GM23338 (cell line): ENCODE data around the gene ME3. TPM values are rescaled to one million over a fixed set of nuclear protein-coding genes. Genes with fewer than 3 reads are reported as not detected.

ENCODE experiments used
- ATAC-seq: fragments of 200-7000 bp; cut with Tn5 transposase; 3 replicates; pipeline ENCODE4 v1.9.1; 2020
- DNase-seq: peaks from one replicate; pipeline ENCODE4 v3.0.0-alpha.2; 2015; ENCODE audit warnings: low spot score
- H2AFZ ChIP-seq: fragments of 200-600 bp; sonication (generic); 2 replicates; pipeline ENCODE4 v1.8.0; 2016; ENCODE audit warnings: antibody characterized with exemption, mild to moderate bottlenecking, moderate library complexity
- H3F3A ChIP-seq: fragments of 200-600 bp; sonication (generic); replicated peaks from 2 replicates; pipeline ENCODE4 v1.8.0; 2017; ENCODE audit warnings: antibody characterized with exemption, mixed run types, low read depth
- H3K27ac ChIP-seq: fragments of 200-600 bp; sonication (generic); 2 replicates; pipeline ENCODE4 v1.6.1; 2016; ENCODE audit warnings: low read depth
- H3K27me3 ChIP-seq: fragments of 200-600 bp; sonication (generic); 2 replicates; pipeline ENCODE4 v1.8.0; 2016; ENCODE audit warnings: mild to moderate bottlenecking, mixed run types, moderate library complexity; ENCODE audit not compliant: insufficient read depth
- H3K36me3 ChIP-seq: fragments of 200-600 bp; sonication (generic); 2 replicates; pipeline ENCODE4 v1.8.0; 2016; ENCODE audit warnings: mild to moderate bottlenecking; ENCODE audit not compliant: insufficient read depth
- H3K4me1 ChIP-seq: fragments of 200-600 bp; sonication (generic); 2 replicates; pipeline ENCODE4 v1.8.0; 2016; ENCODE audit warnings: mild to moderate bottlenecking, moderate library complexity; ENCODE audit not compliant: insufficient read depth
- H3K4me2 ChIP-seq: fragments of 200-600 bp; sonication (generic); 2 replicates; pipeline ENCODE4 v1.7.1; 2017; ENCODE audit warnings: mixed run types
- H3K4me3 ChIP-seq: fragments of 200-600 bp; sonication (generic); 2 replicates; pipeline ENCODE4 v1.6.1; 2016; ENCODE audit warnings: mixed run types
- H3K79me2 ChIP-seq: fragments of 200-600 bp; sonication (generic); replicated peaks from 2 replicates; pipeline ENCODE4 v1.8.0; 2017; ENCODE audit warnings: mild to moderate bottlenecking; ENCODE audit not compliant: insufficient read depth
- H3K9me2 ChIP-seq: fragments of 200-600 bp; sonication (generic); 2 replicates; pipeline ENCODE4 v1.8.0; 2017; ENCODE audit not compliant: insufficient read depth
- H4K20me1 ChIP-seq: fragments of 200-600 bp; sonication (generic); replicated peaks from 2 replicates; pipeline ENCODE4 v1.8.0; 2017; ENCODE audit warnings: mild to moderate bottlenecking; ENCODE audit not compliant: insufficient read depth
- H3K27ac Mint-ChIP-seq: 2 replicates; pipeline ENCODE4 v1.8.0; 2020; ENCODE audit warnings: inconsistent platforms, mild to moderate bottlenecking, moderate library complexity, mixed read lengths
- H3K27me3 Mint-ChIP-seq: 3 replicates; pipeline ENCODE4 v1.8.0; 2022; ENCODE audit warnings: low read depth, mild to moderate bottlenecking, moderate library complexity, mixed read lengths, inconsistent platforms; ENCODE audit not compliant: insufficient read depth, poor library complexity
- H3K36me3 Mint-ChIP-seq: 3 replicates; pipeline ENCODE4 v1.8.0; 2021; ENCODE audit warnings: low read depth, mild to moderate bottlenecking, inconsistent platforms, moderate library complexity, mixed read lengths
- H3K4me1 Mint-ChIP-seq: 3 replicates; pipeline ENCODE4 v1.8.0; 2020; ENCODE audit warnings: mild to moderate bottlenecking, inconsistent platforms, mixed read lengths
- H3K4me3 Mint-ChIP-seq: 3 replicates; pipeline ENCODE4 v1.8.0; 2021; ENCODE audit warnings: moderate library complexity, mild to moderate bottlenecking, inconsistent platforms, mixed read lengths
- H3K9me3 Mint-ChIP-seq: 3 replicates; pipeline ENCODE4 v1.8.0; 2020; ENCODE audit warnings: moderate library complexity, mild to moderate bottlenecking, inconsistent platforms, mixed read lengths
- CTCF ChIP-seq, 2 experiments: fragments of 200-600 bp in 1 of 2; sonication (generic) in 1 of 2; conservative IDR thresholded peaks; 2 replicates each; pipeline versions ENCODE4 v1.5.1 to v1.6.1; 2016 to 2017; ENCODE audit warnings: antibody characterized with exemption in 2 of 2, low read depth in 2 of 2, mild to moderate bottlenecking in 2 of 2, moderate library complexity in 1 of 2
- EZH2 ChIP-seq: fragments of 200-600 bp; sonication (generic); IDR thresholded peaks from one replicate; pipeline ENCODE4 v1.8.0; 2017; ENCODE audit warnings: antibody characterized with exemption, mild to moderate bottlenecking, low read depth; ENCODE audit not compliant: unreplicated experiment
- EZH2phosphoT487 ChIP-seq: fragments of 200-600 bp; sonication (generic); IDR thresholded peaks from one replicate; pipeline ENCODE4 v1.8.1; 2018; ENCODE audit warnings: antibody characterized with exemption; ENCODE audit not compliant: unreplicated experiment
- NANOG ChIP-seq: IDR thresholded peaks from 2 replicates; pipeline ENCODE4 v1.6.1; 2016; ENCODE audit warnings: antibody characterized with exemption, borderline replicate concordance
- POLR2AphosphoS5 ChIP-seq: IDR thresholded peaks from 2 replicates; pipeline ENCODE4 v1.6.1; 2016; ENCODE audit warnings: antibody characterized with exemption, low read depth
- STAT1 ChIP-seq: IDR thresholded peaks from one replicate; pipeline ENCODE4 v1.6.1; 2016; ENCODE audit warnings: antibody characterized with exemption; ENCODE audit not compliant: unreplicated experiment
- ZNF331 ChIP-seq: fragments of 250-450 bp; sonication (Bioruptor Pico); IDR thresholded peaks from 2 replicates; pipeline ENCODE4 v1.5.0; 2020; ENCODE audit warnings: low read depth, mild to moderate bottlenecking, moderate library complexity
- ZNF462 ChIP-seq: fragments of 250-450 bp; sonication (Bioruptor Pico); IDR thresholded peaks from 2 replicates; pipeline ENCODE4 v1.5.0; 2020; ENCODE audit warnings: mild to moderate bottlenecking, moderate library complexity
- polyA plus RNA-seq: library from polyadenylated mRNA; unstranded; fragments of >200 nt; fragmentation: Nextera tagmentation; extraction: Ambion mirVana; gene quantifications from 2 replicates; pipeline ENCODE4 v1.2.1, GENCODE V29; 2016
- total RNA-seq: library from RNA; depleted of rRNA; stranded (reverse); fragments of >200 nt; shearing (Covaris generic); gene quantifications from 2 replicates; pipeline ENCODE4 v1.2.3, GENCODE V29; 2014

ME3 gene
- total and polyA plus RNA-seq, 2 experiments from 2014 or later, result 1.3 to 4.0 TPM

DNA sequence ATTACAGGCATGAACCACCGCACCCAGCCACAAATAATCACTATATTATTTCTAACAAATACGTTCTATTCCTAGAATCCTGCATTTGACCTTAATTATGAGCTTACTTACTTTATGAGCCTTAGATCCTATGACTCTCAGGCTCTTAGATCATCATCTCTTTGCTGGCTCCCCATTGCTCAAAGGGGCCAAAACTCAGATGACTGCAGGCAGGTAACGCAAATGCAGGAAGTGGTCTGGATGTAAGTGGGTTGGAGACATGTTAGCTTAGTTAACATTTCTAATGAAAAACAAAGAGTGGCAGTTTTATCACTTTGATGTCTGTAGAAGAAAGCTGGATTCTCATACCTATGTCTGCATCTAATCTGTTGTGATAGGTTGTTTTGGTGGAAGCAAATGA, 274.3 kb downstream of the ME3 start:
- no peaks in the 10 kb centered on the region for H3K27me3 ChIP-seq
- Mint-ChIP-seq H3K27me3 (no peaks in the 10 kb centered on the region), H3K9me3 (no peaks in the 10 kb centered on the region), H3K4me3 (no peak overlapping the region), H3K4me1 (peaks cover 15% of the 10 kb centered on the region), H3K36me3 (no peaks in the 10 kb centered on the region), H3K27ac (no peak overlapping the region)
- H3K9me2 ChIP-seq, result no peaks in the 10 kb centered on the region; the same call in 1 of the 2 replicates
- TF ChIP-seq EZH2 (no peak), POLR2AphosphoS5 (no peak), ZNF331 (no peak), NANOG (no peak), STAT1 (no peak), CTCF (conservative IDR thresholded peaks at IDR 0.05; ENCODE audit: low read depth in 2 of 2) (no peak), ZNF462 (CRISPR knock-in tag) (no peak), EZH2phosphoT487 (no peak)
- H3K4me3 ChIP-seq, result no peak overlapping the region
- 0 out of 2 replicates have a peak, but pooled peaks cover 4% of the 10 kb centered on the region for H3K4me1 ChIP-seq
- no peaks in the 10 kb centered on the region for H3K79me2 ChIP-seq
- no peaks in the 10 kb centered on the region for H4K20me1 ChIP-seq
- no peak for DNase-seq
- H3F3A ChIP-seq, result no peaks in the 10 kb centered on the region
- H3K27ac ChIP-seq, result no peak overlapping the region
- H3K4me2 ChIP-seq, result no peak overlapping the region
- ATAC-seq, result no peak
- H2AFZ ChIP-seq, result no peak overlapping the region
- H3K36me3 ChIP-seq, result no peaks in the 10 kb centered on the region
